HG03066 (cell line): ENCODE measurements around the gene CHKB.
"Not testable (repeated sequence)": the region's sequence is repeated elsewhere in the genome, so short reads cannot be mapped to it uniquely, and the experiment has no call there.

ENCODE experiments used
- ATAC-seq: cut with Tn5 transposase; IDR thresholded peaks from one replicate; pipeline ENCODE4 v1.9.1; 2021; ENCODE audit warnings: low read depth; ENCODE audit not compliant: unreplicated experiment

The CHKB gene, protein sequence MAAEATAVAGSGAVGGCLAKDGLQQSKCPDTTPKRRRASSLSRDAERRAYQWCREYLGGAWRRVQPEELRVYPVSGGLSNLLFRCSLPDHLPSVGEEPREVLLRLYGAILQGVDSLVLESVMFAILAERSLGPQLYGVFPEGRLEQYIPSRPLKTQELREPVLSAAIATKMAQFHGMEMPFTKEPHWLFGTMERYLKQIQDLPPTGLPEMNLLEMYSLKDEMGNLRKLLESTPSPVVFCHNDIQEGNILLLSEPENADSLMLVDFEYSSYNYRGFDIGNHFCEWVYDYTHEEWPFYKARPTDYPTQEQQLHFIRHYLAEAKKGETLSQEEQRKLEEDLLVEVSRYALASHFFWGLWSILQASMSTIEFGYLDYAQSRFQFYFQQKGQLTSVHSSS

DNA sequence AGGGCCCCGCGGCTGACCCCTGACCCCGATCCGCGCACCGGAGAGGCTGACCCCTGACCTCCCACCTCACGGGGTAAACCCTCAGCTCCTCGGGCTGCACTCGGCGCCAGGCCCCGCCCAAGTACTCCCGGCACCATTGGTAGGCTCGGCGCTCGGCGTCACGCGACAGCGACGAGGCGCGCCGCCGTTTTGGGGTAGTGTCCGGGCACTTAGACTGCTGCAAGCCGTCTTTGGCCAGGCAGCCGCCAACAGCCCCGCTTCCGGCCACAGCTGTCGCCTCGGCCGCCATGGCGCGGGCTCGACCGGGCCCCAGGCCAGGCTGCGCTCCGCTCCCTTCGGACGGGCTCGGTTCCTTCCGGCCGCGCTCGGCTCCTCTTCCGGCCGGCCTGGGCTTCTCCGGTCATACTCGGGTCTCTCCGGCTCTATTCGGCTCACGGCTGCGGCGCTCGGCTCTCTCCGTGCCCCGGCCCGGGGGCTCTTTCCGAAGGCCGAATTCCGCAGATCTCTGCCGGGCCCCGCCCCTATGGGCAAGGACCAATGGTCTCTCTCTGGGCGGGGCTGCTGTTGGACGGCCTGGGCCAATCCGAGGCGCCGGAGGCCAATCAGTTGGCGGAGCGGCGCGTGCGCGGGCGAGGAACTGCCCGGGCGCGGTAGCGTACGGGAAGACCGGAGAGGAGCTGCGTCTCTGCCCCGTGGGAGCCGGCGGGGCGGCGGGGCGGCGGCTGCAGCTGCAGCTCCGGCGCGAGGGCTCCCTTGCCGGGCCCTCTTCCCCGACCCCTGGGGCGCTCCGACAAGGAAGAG, at the start of gene CHKB:
Gene CHKB (minus strand): TSS at position 357 of the 801 bp plus-strand sequence. CDS start 68 bp downstream, at position 289.
- ATAC-seq, result peak; percentile 86

DNA sequence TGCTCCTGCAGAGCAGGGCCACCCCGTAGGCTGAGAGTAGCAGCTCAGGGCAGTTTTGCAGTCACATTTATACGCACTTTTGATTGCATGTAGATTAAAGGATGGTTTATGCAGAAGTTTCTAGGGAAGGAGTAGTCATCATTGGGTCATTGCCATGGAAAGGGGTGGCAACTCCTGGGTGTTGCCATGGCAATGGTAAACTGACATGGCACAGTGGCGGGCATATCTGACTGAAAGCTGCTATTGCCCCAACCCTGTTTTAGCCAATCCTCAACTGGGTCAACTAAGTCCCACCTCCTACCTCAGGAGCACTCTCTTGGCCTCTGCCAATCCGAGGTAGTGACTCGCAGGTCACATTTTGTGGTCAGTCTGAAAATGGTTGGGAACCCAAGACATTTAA, 47.7 kb upstream of the CHKB start:
- no peak for ATAC-seq

DNA sequence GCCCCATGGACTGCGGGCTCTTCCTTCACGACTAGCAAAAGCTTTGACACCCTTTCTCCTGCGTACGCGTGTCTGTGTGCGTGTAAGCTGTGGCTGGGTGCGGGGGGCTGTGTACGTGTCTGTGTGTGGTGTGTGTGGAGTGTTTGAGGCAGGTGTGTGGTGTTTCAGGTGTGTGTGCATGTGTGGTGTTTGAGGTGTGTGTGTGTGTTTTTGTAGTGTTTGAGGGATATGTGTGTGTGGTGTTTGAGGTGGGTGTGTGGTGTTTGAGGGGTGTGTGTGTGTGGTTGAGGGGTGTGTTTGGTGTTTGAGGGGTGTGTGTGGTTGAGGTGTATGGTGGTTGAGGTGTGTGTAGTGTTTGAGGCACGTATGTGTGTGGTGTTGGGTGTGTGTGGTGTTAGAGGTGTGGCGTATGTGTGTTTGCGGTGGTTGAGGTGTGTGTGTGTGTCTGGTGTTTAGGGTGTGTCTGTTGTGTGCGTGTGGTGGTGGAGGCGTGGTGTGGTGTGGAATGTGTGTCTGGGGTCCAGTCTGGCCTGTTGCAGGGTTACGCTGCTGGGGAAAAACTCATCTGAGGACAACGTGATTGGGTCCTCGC, 46.0 kb upstream of the CHKB start:
- ATAC-seq, result no peak

DNA sequence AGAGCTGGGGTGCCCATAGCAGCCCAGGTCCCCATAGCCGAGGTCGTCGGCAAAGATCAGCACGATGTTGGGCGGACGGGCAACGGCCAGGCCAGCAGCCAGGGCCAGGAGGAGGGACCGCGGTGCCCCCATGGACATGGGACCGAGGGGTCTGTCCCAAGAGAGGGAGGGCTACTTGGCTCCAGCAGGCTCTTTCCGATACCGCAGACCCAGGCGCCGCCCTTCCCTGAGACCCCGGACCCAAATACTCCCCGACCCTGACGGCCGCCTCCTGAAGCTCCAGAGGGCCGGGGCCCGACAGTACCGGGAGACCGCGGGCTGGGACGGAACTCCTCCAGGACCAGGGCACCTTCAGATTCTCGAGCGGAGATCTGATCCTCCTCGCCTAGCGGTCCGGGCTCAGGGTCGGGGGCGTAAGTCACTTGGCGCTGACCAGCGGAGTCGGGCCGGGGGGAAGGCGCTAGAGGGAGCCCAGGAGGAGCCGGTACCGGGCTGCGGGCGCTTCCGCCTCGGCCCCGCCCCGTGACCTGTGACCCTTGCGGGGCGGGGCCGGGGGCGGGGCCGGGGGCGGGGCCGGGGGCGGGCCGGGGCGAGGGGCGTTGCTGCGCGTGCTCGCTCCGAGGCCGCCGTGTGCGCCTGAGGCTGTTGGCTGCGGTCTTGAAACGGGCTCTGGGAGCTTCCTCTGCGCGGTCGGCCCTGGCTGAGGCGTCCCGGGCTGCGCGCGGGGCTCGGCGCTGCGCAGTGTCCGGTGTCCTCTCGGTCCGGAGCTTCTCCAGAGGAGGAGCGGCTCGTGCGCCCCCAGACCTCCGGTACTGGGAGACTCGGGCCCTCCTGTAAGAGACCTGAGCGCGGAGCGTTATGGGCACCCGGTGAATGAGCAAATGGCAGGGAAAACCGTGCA, 45.2 kb upstream of the CHKB start, which contains the start of gene ARSA:
Gene ARSA (minus strand): TSS at position 511 of the 901 bp plus-strand sequence. CDS start 373 bp downstream, at position 138.
- no peak for ATAC-seq

DNA sequence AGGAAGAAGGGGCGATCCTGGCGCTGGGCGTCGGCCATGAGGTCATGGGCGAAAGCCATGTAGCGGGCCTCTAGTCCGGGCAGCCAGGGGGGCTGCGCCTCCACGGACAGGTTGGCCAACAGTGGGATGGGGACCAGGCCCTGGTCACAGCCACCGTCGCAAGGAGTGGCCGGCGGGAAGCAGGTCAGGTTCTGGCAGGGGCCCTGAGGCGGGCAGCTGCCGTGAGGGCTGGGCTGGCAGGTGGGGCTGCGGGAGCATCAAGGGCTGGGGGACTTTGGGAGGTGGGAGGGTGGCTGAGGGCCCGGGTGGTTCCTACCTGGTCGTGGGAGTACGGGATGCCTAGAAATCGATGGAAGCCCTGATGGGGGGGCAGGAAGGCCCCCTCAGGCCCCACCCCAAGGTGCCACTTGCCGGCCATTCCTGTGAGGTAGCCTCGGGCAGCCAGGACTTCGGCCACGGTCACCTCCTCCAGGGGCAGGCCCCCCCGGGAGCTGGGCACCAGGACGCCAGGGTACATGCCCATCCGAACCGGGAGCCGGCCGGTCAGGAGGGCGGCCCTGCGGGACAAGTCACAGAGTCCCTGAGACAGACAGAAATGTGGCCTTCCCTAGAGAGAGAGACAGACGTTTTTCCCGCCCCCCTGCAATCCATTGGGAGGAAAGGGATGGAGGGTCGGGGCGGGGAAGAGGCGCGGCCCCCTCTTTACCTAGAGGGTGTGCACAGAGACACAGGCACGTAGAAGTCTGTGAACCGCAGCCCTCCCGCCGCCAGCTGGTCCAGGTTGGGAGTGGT, 44.4 kb upstream of the CHKB start:
- no peak for ATAC-seq

DNA sequence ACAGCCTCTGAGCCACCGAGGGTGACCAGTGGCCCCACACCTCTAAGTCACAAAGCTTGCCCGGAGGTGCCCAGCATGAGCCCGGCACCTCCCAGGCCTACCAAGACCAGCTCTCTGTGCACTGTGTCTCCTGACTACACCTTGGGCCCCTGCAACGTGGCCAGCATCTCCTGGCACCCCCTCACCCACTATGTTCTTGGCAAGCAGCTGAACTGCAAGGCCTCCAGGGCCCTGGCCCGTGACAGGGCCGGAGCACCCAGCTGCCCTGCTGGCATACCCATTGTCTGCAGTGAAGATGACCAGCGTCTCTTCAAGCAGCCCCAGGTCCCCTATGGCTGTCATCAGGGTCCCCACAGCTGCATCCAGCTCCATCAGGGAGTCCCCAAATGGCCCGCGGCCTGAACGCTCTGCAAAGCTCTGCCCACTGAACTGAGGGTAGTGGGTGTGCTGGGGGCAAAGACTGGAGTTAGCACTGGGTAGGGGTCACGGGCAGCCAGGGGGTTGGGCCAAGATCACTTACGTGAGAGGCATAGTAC, 43.7 kb upstream of the CHKB start:
- ATAC-seq, result no peak

DNA sequence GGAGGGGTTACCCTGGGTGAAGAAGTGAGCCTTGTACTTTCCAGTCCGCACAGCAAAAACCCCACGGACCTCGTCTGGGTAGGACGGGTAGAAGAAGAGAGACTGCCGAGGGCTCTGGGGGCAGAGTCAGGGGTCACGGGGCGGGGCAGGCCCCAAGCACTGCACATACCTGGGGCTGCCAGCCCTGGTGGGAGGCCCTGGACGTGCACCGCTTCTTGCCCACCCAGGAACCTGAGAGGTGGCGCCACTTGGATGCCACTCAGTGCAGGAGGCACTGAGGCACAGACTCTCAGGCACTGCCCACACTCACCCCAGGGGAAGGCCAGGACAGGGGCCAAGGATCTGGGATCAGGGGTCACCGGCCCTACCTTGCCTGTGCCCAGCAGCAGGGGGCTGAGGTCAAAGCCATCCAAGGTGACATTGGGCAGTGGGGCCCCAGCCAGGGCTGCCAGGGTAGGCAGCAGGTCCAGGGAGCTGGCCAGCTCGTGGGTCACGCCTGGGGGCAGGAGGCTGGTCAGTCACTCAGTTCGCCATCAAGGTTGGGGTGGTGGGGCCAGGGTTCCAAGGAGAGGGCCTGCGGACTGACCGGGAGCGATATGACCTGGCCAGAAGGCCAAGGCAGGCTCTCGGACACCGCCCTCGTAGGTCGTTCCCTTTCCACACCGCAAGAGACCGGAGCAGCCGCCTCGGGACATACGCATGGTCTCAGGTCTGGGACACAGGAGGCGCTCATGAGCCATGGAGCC, 43.1 kb upstream of the CHKB start:
- no peak for ATAC-seq

DNA sequence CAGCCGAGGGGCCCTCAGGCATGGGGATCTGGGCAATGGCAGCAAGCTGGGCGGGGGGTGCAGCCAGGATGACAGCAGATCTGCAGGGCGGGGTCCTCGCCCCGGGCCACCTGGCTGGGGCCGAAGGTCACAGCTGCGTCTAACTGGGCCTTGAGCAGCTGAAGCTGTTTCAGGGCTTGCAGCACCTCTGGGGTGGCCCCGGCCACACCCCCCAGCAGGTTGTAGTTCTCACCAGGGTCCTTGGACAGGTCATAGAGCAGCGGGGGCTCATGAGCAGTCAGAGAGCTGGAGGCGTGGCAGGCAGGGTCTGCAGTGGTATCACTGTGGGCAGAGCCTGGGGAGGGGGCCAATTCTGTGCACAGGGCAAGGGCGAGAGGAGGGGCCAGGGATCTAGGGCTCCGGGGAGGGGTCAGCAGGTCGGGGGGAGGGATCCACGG, 42.5 kb upstream of the CHKB start:
- no peak for ATAC-seq

DNA sequence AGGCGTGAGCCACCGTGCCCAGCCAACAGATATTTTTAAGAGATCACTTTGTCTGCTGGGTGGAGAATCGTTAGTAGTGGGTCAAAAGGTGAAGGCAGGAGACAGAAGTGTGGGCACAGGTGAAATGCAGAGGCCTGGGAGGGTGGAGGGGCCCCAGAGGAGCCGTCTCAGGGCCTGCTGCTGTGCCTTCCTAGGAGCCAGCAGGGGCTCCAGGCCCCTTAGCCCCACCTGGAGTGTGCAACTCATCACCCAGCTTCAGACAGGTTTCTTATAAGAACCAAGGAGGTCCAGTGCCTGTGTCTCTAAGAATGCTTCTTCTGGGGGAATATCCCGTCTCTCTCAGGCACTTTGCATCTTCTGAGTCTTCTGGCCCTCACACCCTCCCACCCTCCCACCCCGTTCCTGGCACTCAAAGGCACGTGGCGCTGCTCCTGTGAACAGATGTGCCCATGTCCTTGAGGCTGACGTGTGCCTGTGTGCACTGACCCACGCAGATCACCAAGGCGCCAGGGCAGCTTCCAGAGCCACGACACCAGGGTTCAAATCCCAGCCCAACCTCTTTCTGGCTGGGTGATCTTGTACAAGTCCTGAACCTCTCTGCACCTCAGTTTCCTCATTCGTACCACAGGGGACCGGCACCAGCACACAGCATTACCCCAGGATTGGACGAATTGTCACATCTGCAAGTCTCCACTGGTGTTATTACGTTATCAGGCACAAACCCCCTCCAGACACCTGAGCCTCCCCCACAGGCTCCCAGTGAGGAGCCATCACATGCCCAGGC, 41.9 kb upstream of the CHKB start:
- ATAC-seq, result no peak

DNA sequence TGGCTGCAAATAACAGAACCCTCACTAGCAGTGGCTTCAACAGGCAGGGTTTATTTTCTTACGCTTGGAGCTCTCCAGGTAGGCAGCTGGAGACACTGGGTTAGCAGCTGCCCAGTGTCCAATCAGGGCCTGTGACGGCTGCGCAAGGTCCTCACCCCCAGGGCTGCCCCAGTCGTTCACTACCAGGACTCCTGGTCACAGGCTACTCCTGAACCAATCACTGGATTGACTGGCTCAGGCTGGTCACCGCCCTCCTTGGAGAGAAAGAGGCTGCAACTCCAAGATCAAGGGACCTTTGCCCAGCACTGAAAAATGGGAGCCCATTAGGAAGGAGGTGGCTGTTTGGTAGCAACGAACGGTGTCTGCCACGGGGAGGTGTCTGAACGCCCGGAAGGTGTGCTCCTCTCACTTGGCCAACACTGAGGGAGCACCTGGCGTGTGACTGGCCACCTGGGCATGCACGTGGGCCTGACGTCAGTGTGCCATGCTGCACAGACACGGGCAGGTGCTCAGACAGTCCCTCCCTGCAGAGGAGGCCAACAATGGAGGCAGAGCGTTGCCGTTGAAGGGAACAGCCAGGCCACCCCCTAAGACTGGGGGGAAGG, 40.2 kb upstream of the CHKB start:
- no peak for ATAC-seq

DNA sequence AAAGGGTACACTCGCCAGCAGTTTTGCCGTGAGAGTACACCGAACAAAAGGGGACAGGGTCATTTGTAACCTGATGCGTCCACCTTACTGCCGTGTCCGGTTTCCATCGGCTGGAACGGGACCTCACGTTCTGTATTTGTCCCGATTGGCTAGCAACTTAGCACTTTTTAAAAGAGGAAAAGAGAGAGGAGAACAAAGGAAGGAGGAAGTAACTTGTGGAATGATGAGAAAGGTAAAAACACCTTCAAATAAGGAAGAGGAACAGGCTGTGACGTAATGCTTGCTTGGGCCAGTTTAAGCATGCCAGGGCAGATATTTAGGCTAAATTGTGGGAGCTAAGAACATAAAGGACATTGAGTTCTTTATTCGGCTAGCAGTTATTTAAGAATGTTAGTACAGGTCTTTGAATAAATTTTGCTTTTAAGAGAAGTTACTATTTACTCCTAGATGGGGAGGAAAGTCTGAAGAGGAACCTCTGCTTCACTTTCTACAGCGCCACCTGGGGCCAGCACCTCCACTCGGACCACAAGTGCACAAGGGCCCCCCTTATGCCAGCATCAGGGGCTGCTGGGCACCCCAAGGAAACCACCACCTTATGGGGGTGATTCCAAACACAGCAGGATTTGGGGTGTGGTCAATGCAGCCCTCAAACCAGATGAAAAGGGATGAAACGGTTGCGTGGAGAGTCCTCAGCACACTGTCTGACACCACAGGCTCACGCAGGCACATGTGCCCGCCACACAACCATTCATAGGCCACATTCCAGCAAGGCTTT, 39.5 kb upstream of the CHKB start:
- ATAC-seq, result no peak

DNA sequence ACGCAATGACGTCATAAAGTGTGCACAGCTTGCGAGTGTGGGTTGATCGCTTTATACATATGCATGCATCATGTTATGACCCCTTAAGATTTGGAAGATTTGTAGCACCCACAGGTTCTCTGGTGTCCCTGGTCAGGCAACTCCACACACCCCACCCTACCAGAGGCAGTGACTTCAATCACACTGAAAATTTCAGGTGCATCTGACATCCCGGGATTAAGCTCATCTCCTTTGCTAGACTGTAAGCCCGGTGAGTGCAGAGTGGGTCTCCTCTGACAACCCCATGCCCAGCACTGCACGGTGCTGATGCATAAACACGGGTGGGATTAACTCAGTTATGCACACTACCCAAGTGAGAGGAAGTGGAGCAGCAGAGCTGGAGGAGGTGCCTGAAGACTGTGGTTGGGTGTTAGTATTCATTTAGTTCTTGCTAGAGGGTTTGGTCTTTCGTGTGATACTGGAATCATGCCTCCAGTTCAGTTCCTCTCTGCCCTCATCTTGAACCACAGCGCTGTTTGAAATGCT, 38.8 kb upstream of the CHKB start:
- no peak for ATAC-seq

DNA sequence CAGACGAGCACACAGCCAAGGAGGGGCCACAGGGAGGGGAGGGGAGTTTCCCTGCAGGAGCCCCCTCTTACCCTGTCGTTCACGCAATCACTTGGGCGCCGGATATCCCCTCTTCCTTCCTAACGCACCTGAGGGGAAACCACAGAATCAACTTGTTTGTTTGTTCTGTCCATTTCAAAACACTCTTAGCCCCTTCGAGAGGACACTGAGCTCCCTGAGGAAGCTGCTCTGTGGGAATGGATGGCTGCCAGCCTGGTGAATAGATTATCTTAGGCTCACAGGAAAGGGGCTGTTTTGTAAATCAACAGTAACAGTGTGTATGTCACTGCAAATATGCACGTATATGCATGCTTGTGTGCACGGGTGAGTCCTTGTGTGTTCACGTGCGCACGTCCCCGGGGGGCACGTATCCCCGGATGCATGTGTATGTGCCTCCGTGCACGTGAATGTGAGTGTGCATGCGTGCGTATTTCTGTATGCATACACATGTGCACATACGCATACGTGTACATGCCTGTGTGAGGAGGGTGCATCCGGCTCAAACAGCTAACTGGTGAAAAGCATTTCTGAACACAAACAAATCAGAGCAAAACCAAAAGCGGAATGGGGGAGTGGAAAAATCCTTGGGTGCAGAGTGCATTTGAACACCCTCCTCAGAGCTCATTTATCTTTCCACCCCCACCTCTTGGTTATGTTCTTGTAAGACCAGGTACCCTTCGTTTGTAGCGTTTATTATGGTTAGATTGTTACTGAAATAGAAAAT, 38.1 kb upstream of the CHKB start:
- ATAC-seq, result no peak

DNA sequence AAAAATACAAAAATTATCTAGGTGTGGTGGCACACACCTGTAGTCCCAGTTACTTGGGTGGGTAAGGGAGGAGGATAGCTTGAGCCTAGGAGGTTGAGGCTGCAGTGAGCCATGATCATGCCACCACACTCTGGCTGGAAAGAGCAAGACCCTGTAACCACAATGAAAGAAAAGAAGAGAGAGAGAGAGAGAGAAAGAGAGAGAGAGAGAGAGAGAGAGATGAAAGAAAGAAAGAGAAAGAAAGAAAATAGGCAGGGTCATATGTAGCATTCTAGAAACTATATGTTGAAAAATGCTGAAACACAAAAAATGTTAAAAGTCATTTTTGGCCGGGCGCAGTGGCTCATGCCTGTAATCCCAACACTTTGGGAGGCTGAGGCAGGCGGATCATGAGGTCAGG, 31.6 kb upstream of the CHKB start:
- not testable (repeated sequence) for ATAC-seq

DNA sequence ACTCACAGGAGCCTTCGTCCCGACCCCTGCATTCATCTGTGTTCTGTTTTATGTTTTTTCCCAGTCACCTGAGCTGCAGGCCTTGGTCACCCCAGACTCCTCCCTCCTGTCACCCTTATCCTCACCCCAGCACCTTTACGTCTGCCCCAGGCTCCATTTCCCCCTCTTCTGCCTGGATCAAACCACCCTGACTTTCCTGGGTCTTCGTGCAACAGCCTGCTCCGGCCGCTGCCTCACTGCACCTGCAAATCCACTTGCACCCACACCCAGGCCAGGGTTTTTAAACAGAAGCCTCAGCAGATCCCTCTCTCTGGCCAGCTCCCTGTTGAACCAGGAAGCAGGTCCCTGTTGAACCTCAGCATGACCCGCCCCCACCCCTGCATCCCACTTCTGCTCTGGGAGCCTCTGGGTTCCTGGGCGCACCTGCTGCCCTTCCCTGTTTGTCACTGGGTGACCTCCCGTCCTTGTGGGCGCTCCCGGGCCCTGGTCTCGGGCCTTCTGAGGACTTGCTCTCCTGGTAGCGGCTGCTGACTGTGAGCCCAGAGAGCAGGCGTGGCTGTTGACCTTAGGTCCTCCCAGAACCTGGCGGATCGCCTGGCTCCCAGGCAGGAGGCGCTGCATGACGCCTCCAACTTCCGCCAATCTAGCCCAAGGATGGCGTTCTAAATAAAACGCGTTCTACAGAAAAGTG, 30.8 kb upstream of the CHKB start:
- no peak for ATAC-seq
